Measurements from ENCODE around the gene TTC29.
"Not testable (repeated sequence)": the region's sequence is repeated elsewhere in the genome, so short reads cannot be mapped to it uniquely, and the experiment has no call there.

The TTC29 gene

GRCh38 chr4:146855761-146856160 is 89.9 kb downstream of the TTC29 start:
- DNase-seq (ENCODE audit: low read depth): no peak

GRCh38 chr4:146852360-146852759 is 93.3 kb downstream of the TTC29 start:
- no peak for DNase-seq (ENCODE audit: low read depth)

GRCh38 chr4:146847345-146847744 is 98.3 kb downstream of the TTC29 start:
- no peak for DNase-seq (ENCODE audit: low read depth)

DNA sequence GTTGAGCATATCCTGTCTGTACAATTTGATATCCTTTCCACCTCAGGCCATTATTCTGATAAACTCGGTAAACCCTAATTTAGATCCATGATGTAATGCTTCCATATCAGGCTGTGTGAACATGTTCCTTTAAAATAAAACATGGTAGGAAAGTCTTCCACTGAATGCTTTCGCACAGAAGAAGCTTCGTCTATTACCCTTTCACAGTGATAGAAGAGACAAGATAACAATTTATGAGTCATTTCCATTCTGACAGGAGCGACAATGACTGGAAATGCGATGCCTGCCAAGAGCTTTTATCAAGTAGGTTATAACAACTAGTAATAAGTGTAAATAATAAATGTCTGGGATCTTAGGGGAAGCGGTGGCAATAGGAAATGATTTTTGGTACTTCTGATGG is 98.8 kb downstream of the TTC29 start:
- DNase-seq (ENCODE audit: low read depth): no peak

DNA sequence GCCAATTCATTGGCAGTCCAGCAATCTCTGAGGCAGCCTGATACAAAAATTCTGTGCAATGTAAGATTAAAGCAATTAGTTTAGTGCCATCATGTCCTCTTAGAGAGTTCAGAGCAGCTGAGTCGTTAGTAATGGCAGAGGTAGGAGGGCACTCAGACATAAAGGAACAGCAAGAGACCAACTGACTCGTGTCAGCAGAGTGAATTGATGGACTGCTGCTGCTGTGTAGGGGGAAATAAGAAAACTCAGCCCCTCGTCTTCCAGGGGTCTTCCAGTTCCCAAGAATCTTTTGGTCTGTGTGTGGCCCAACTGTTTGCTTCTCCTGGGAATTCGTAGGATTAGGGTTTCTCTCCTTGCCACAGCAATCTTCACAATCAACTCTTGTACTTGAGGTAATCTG is 100.9 kb downstream of the TTC29 start:
- no peak for DNase-seq (ENCODE audit: low read depth)

- no peak for DNase-seq (ENCODE audit: low read depth)
Observed at GRCh38 chr4:146842876-146843275, 102.8 kb downstream of the TTC29 start.

- no peak for DNase-seq (ENCODE audit: low read depth)
Observed at GRCh38 chr4:146840731-146841130, 104.9 kb downstream of the TTC29 start.

DNA sequence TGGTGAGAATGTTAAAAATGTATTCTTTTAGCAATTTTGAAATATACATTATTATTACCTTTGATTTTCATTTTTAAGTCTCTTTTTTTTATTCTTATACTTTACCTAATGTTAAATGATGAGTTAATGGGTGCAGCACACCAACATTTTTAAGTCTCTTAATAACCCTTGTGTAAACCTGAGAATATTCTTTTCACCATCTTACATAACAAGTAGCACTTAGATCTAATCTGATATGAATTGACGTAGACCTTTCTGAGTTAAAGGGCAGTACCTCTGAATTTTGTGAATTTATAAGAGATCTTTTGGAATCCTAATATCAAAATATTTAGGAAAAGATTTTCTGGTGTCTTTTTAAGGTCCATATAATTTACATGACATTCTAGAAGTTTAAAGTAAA is 110.6 kb downstream of the TTC29 start:
- no peak for DNase-seq (ENCODE audit: low read depth)

- no peak for DNase-seq (ENCODE audit: low read depth)
Observed at GRCh38 chr4:146834263-146835034, 111.2 kb downstream of the TTC29 start.

GRCh38 chr4:146833530-146833929 is 112.1 kb downstream of the TTC29 start:
- no peak for DNase-seq (ENCODE audit: low read depth)

DNA sequence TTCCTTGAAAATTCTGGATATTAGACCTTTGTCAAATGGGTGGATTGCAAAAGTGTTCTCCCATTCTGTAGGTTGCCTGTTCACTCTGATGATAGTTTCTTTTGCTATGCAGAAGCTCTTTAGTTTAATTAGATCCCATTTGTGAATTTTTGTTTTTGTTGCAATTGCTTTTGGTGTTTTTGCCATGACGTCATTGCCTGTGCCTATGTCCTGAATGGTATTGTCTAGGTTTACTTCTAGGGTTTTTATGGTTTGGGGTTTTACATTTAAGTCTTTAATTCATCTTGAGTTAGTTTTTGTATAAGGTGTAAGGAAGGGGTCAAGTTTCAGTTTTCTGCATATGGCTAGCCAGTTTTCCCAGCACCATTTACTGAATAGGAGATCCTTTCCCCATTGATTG is 122.7 kb downstream of the TTC29 start:
- not testable (repeated sequence) for DNase-seq (ENCODE audit: low read depth)

DNA sequence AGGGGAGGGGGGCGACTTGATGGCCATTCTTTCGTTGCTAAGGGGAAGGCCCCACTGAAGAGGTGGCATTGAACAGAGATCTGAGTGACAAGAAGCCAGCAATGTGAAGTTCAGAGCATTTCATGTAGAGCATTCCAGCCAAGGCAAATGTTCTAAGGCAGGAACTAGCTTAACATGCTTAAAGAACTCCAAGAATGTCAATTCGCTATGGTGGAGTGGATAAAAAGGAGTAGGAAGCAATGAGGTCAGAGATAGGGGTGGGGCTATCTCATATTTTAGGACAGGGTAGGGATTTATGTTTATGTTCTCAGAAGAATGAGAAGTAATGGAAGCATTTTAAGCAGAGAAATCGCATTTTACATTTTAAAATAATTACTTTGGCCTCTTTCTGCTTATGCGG is 130.9 kb downstream of the TTC29 start:
- DNase-seq (ENCODE audit: low read depth): no peak

- DNase-seq (ENCODE audit: low read depth): no peak
Observed at GRCh38 chr4:146795711-146796110, 150.0 kb downstream of the TTC29 start.

- no peak for DNase-seq (ENCODE audit: low read depth)
Observed at GRCh38 chr4:146793727-146794126, 151.9 kb downstream of the TTC29 start.

- DNase-seq (ENCODE audit: low read depth): no peak
Observed at GRCh38 chr4:146791439-146791838, 154.2 kb downstream of the TTC29 start.

DNA sequence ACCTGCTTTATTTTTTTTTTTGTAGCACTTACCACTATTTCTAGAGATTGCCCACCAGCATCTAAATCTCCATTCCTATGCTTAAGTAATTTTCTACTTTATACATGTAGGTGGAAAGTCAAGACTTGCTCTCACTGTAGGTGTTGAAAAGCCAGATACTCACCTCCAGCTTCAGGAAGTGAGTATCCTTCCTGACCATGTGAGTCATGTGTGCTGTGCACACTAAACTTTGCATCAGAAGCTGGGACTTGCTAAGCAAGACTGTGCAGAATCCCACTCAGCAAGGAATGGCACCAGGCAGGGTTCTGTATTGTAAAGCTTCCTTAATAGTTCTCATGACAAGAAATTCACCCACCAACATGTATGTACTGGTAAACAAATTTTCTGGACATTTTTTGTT is 155.1 kb downstream of the TTC29 start:
- DNase-seq (ENCODE audit: low read depth): no peak

- no peak for DNase-seq (ENCODE audit: low read depth)
Observed at GRCh38 chr4:146787731-146788130, 157.9 kb downstream of the TTC29 start.

GRCh38 chr4:146776691-146777090 is 169.0 kb downstream of the TTC29 start:
- DNase-seq (ENCODE audit: low read depth): no peak

DNA sequence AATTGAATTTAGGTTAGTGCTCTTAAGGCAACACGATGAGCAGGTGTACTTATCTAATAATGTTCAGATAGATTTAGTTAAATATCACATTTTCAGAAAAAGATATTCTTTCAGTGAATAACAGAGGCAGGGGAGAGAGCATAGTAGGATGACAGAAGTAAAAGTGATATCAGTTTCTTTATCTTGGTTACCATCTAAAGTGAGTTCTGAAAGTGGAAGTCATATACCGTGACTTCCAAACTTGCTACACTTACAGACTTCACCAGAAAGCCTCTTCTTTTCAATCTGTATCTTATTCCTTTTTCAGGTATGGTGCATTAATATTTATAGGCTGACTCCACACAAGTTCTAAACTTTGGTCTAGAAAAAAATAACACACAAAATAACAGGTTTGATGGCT is 182.1 kb downstream of the TTC29 start:
- no peak for DNase-seq (ENCODE audit: low read depth)

- no peak for DNase-seq (ENCODE audit: low read depth)
Observed at GRCh38 chr4:146762016-146762415, 183.6 kb downstream of the TTC29 start.

GRCh38 chr4:146742416-146742815 is 203.2 kb downstream of the TTC29 start:
- DNase-seq (ENCODE audit: low read depth): no peak

GRCh38 chr4:146739182-146739581 is 206.5 kb downstream of the TTC29 start:
- no peak for DNase-seq (ENCODE audit: low read depth)

- not testable (repeated sequence) for DNase-seq (ENCODE audit: low read depth)
Observed at GRCh38 chr4:146723519-146723918, 222.1 kb downstream of the TTC29 start.

- DNase-seq (ENCODE audit: low read depth): no peak
Observed at GRCh38 chr4:146709956-146710355, 235.7 kb downstream of the TTC29 start.

Measured in activated gamma-delta T cell treated with anti-CD3 and anti-CD28 coated beads, Interleukin-2, amount 50 U/mL, for 16 hours (primary cell).